Dedifferentiated amniotic fluid mesenchymal stem cell (primary cell): ENCODE results near the gene SNN.
A peak's percentile ranks its signal among the peaks of the same experiment; 100 is the strongest.

Experiments
- DNase-seq: peaks from one replicate; pipeline ENCODE4 v3.0.0-alpha.2; 2016; ENCODE audit errors: extremely low spot score

The SNN gene

GRCh38 chr16:11667824-11668622 is at the start of gene SNN:
Gene SNN (plus strand): TSS chr16:11668455. CDS start chr16:11676060, 7,605 bp downstream.
- peak; percentile 79 for DNase-seq

- DNase-seq, result no peak
These were observed 48.9 kb upstream of the SNN start for GRCh38 chr16:11619327-11619851.

GRCh38 chr16:11620243-11621003 is 47.8 kb upstream of the SNN start:
- no peak for DNase-seq

- DNase-seq, result no peak
These were observed 46.7 kb upstream of the SNN start for GRCh38 chr16:11621539-11621919.

GRCh38 chr16:11621920-11622651 is 46.2 kb upstream of the SNN start:
- peak; percentile 43 for DNase-seq

- DNase-seq, result no peak
These were observed 44.0 kb upstream of the SNN start for GRCh38 chr16:11624205-11624604.

- no peak for DNase-seq
These were observed 43.3 kb upstream of the SNN start for GRCh38 chr16:11624636-11625607.

- no peak for DNase-seq
These were observed 42.5 kb upstream of the SNN start for GRCh38 chr16:11625769-11626168.

- no peak for DNase-seq
These were observed 41.5 kb upstream of the SNN start for GRCh38 chr16:11626657-11627291.

GRCh38 chr16:11627292-11627663 is 41.0 kb upstream of the SNN start:
- no peak for DNase-seq

- DNase-seq, result no peak
These were observed 40.3 kb upstream of the SNN start for GRCh38 chr16:11627822-11628457.

- DNase-seq, result no peak
These were observed 38.9 kb upstream of the SNN start for GRCh38 chr16:11629071-11630030.

- no peak for DNase-seq
These were observed 38.0 kb upstream of the SNN start for GRCh38 chr16:11630046-11630767.

GRCh38 chr16:11630768-11631056 is 37.5 kb upstream of the SNN start:
- DNase-seq, result no peak

- DNase-seq, result no peak
These were observed 37.0 kb upstream of the SNN start for GRCh38 chr16:11631214-11631613.

- DNase-seq, result peak; percentile 93
These were observed 35.8 kb upstream of the SNN start for GRCh38 chr16:11632455-11632939.

- no peak for DNase-seq
These were observed 35.1 kb upstream of the SNN start for GRCh38 chr16:11633113-11633512.

GRCh38 chr16:11634312-11634711 is 33.9 kb upstream of the SNN start:
- no peak for DNase-seq
